H1 (cell line): ENCODE data around the gene CLPTM1L. TPM values are rescaled to one million over a fixed set of nuclear protein-coding genes. Genes with fewer than 3 reads are reported as not detected.

Experiments used
- ASH2L ChIP-seq: fragments of 200-600, 300-600 bp; sonication (generic); IDR thresholded peaks from one replicate; pipeline ENCODE4 v1.7.1; 2017; ENCODE audit warnings: low read length
- CBX5 ChIP-seq: fragments of 300-800, 300-1000 bp; sonication (generic); IDR thresholded peaks from 2 replicates; pipeline ENCODE4 v1.7.1; 2016; ENCODE audit warnings: antibody characterized with exemption, low read length, low read depth
- CHD1 ChIP-seq: IDR thresholded peaks from 2 replicates; pipeline ENCODE4 v1.6.1; 2012; ENCODE audit warnings: low read depth, low read length, improper control_type of control experiment
- CTBP2 ChIP-seq: IDR thresholded peaks from 2 replicates; pipeline ENCODE4 v1.7.0; 2011; ENCODE audit warnings: borderline replicate concordance, mild to moderate bottlenecking, moderate library complexity, mixed read lengths, low read length; ENCODE audit not compliant: insufficient read depth, insufficient read length
- EZH2 ChIP-seq: fragments of 200-600 bp; sonication (generic); IDR thresholded peaks from 2 replicates; pipeline ENCODE4 v1.7.1; 2012; ENCODE audit warnings: low read depth, mild to moderate bottlenecking, moderate library complexity, low read length, inconsistent platforms; ENCODE audit not compliant: severe bottlenecking
- HDAC6 ChIP-seq: IDR thresholded peaks from one replicate; pipeline ENCODE4 v1.7.1; 2012; ENCODE audit warnings: low read depth, mild to moderate bottlenecking, inconsistent platforms, low read length, moderate library complexity
- SP1 ChIP-seq: IDR thresholded peaks from 2 replicates; pipeline ENCODE4 v1.6.1; 2011; ENCODE audit warnings: low read depth, low read length
- TAF7 ChIP-seq: optimal IDR thresholded peaks from 2 replicates; pipeline ENCODE3; 2011; ENCODE audit warnings: low read depth, mild to moderate bottlenecking, inconsistent platforms, low read length, moderate library complexity, borderline replicate concordance
- polyA plus RNA-seq, 7 experiments: library from polyadenylated mRNA; depleted of rRNA in 3 of 7; stranded (reverse) in 5 of 7; unstranded in 2 of 7; fragments of >200 nt in 5 of 7; fragments of 200-250 nt in 2 of 7; gene quantifications; 1 replicate in 5 of 7; 2 replicates in 1 of 7; 4 replicates in 1 of 7; pipeline versions ENCODE4 v1.2.1 to v1.2.3, GENCODE V29; 2011 to 2013; ENCODE audit warnings: missing spikeins in 2 of 7, mixed read lengths in 2 of 7
- total RNA-seq: library from RNA; stranded (reverse); fragmentation: NEBNext Ultra II Directional; extraction: Animal tissue kit (Norgen Biotek cat#: 25700); gene quantifications from 2 replicates; pipeline ENCODE4 v1.2.1, GENCODE V29; 2021

CLPTM1L gene
- total and polyA plus RNA-seq, 2 of the 8 experiments (the other 6 are each of a cell fraction or from before 2014, with no cell fraction given): 102 to 119 TPM

GRCh38 chr5:1393571-1394501 lies 48.9 kb upstream of the CLPTM1L start (continued):
- TF ChIP-seq HDAC6: no peak
- TF ChIP-seq EZH2: no peak
- TF ChIP-seq SP1: no peak
- no peak for TF ChIP-seq ASH2L
- TF ChIP-seq CBX5: no peak
- TF ChIP-seq TAF7: no peak
- TF ChIP-seq CTBP2: no peak
- no peak for TF ChIP-seq CHD1
